Heart left ventricle (tissue), 16 donors: ENCODE measurements around the gene GDF3. TPM values are rescaled to one million over a fixed set of nuclear protein-coding genes. Genes with fewer than 3 reads are reported as not detected.
"Not testable (repeated sequence)": the region's sequence is repeated elsewhere in the genome, so short reads cannot be mapped to it uniquely, and the experiment has no call there.

ENCODE experiments used
- ATAC-seq, 4 donors: fragments of 200-7000 bp; cut with Tn5 transposase; one replicate each; pipeline ENCODE4 v1.9.1; 2020 to 2022; ENCODE audit warnings: moderate library complexity in 4 of 4, mild to moderate bottlenecking in 3 of 4, moderate number of reproducible peaks in 1 of 4
- DNase-seq, 5 donors: peaks; one replicate each; pipeline ENCODE4 v3.0.0-alpha.2; 2020
- H3K27ac ChIP-seq, 12 donors: fragments of 200-600 bp; sonication (generic) in 4 of 12; one replicate each; pipeline versions ENCODE4 v1.5.0 to v1.8.0; 2016 to 2022; ENCODE audit warnings: mild to moderate bottlenecking in 2 of 12
- H3K27me3 ChIP-seq, 9 donors: fragments of 200-600 bp; sonication (generic) in 2 of 9; one replicate each; pipeline versions ENCODE4 v1.5.1 to v1.8.0; 2016 to 2022; ENCODE audit warnings: mild to moderate bottlenecking in 3 of 9
- H3K36me3 ChIP-seq, 9 donors: fragments of 200-600 bp; sonication (generic) in 2 of 9; one replicate each; pipeline versions ENCODE4 v1.5.0 to v1.8.0; 2018 to 2022; ENCODE audit warnings: mild to moderate bottlenecking in 2 of 9
- H3K4me1 ChIP-seq, 12 donors: fragments of 200-600 bp; sonication (generic) in 4 of 12; one replicate each; pipeline versions ENCODE4 v1.5.0 to v1.8.0; 2016 to 2022; ENCODE audit warnings: mild to moderate bottlenecking in 3 of 12
- H3K4me3 ChIP-seq, 12 donors: fragments of 200-600 bp; sonication (generic) in 4 of 12; one replicate each; pipeline versions ENCODE4 v1.5.0 to v1.8.0; 2017 to 2022; ENCODE audit warnings: mild to moderate bottlenecking in 9 of 12, moderate library complexity in 4 of 12
- H3K9me3 ChIP-seq, 12 donors: fragments of 200-600 bp; sonication (generic) in 4 of 12; one replicate each; pipeline versions ENCODE4 v1.5.0 to v1.8.0; 2016 to 2022; ENCODE audit warnings: mild to moderate bottlenecking in 1 of 12
- POLR2A ChIP-seq, 2 donors: fragments of 450-650 bp; IDR thresholded peaks; one replicate each; pipeline ENCODE4 v1.6.1; 2017; ENCODE audit warnings: antibody characterized with exemption in 2 of 2, mild to moderate bottlenecking in 2 of 2, moderate library complexity in 2 of 2
- WGBS, 4 donors: extraction: QIAGEN DNeasy Blood & Tissue Kit in 2 of 4; methylation state at CpG; one replicate each; pipeline versions ENCODE4 v1.1.5 to v1.1.7; 2013 to 2018; 5-methylcytosine and 5-hydroxymethylcytosine counted together
- intact Hi-C, 10 donors: fragments of 100-400 bp; cut with DNase I; formaldehyde crosslinking; loops; one replicate each; pipeline versions ENCODE4 v1.11.1 to v1.14.2; 2022
- long read RNA-seq, 3 donors: library from polyadenylated mRNA; unstranded; transcript quantifications; one replicate each; pipeline ENCODE4 v2.0.0, GENCODE V29; 2020 to 2021
- polyA plus RNA-seq, 2 donors: library from polyadenylated mRNA; stranded (reverse); fragments of 200-250 nt; gene quantifications; one replicate each; pipeline ENCODE4 v1.2.3, GENCODE V29; 2013
- total RNA-seq, 9 donors: library from RNA; depleted of rRNA in 2 of 9; stranded (reverse); fragments of >200 nt in 2 of 9; fragmentation: NEBNext Ultra II Directional in 3 of 9; extraction: Animal tissue kit (Norgen Biotek cat#: 25700) in 3 of 9; gene quantifications; one replicate each; pipeline versions ENCODE4 v1.1.0 to v1.2.4, GENCODE V29; 2016 to 2023
- TF ChIP-seq, protein P1 (sequence below), 12 donors: fragments of 200-600 bp; sonication (generic) in 4 of 12; IDR thresholded peaks; one replicate each; pipeline versions ENCODE4 v1.5.0 to v1.8.0; 2018 to 2022; ENCODE audit warnings: antibody characterized with exemption in 12 of 12, mild to moderate bottlenecking in 5 of 12
- donor health status: ischemic (EF 13 %, LVEDD 7.1; RV severe dilation, severe dysfunction).
- donor health status: healthy with polysubstance abuse.
- donor health status: DM: no; HTN: yes; CAD: no.
- donor health status: DM: no; HTN: no; CAD: no.
- donor health status: ischemic (EF 25% LVEDD 6.9; RV normal size, moderate dysfunction).
- donor health status: ischemic (EF 25% LVEDD 5.7; RV mildly dilated, moderate dysfunction).
- donor health status: healthy.
- donor health status: DM: yes; HTN: yes; CAD: no.
- donor health status: ischemic (EF 35%, LVEDD 5.7; RV mildly dilated, moderate dysfunction).
- donor health status: nonischemic (EF 11% LVEDD 7.7; RV severe dilation, severe dysfunction).
- donor health status: DM: yes; HTN: yes; CAD: no.
- donor health status: PGD.
- donor health status: ischemic (EF 29% LVEDD 5.4; RV normal size, mild dysfunction).
- donor health status: nonischemic (EF 23%, LVEDD 6.1; RV moderate dilation, normal function).

The GDF3 gene
- total RNA-seq (not detected), polyA plus RNA-seq (under 1 TPM in 1 of 2 donors, not detected in 1; 0.30 TPM)
- long read RNA-seq, donor 1: 0 reads
- long read RNA-seq, donor 2: 0 reads
- long read RNA-seq, donor 3: 0 reads

DNA sequence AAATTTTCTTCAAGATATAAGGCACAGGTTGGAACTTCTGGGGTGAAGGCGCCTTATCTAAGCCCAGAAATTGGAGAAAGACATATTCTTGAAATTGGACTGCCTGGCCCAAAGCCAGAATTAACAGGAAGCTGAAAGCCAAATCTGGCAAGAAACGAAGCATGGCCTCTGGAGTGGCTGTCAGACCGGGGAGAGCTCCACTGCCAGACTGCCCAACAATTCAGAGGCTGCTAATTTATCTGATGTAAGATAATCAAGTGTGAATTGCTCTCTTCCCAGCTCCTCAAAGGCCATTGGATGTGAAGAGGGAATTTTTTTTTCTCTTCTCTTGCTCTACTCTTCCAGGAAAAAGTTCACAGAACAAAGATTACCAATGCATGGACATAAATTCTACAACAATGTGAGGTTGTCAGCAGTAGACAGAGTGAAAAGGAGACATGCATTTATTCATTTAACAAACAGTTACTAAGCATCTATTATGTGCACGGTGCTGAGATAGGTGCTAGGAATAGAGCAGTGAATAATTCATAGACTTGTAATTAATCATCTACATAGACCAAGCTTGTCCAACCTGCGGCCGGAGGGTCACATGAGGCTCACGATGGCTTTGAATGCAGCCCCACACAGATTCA lies at the start of gene GDF3:
Gene GDF3 (minus strand): TSS at position 210 of the 632 bp plus-strand sequence. CDS start 47 bp downstream, at position 163.
- DNase-seq: peak in 4 of 5 donors; percentile 36 to 52 (median 38)
- peak within 1 kb of the TSS in 3 of 12 donors; percentile 21 to 58 (median 24) for H3K27ac ChIP-seq
- H3K4me3 ChIP-seq: peak within 1 kb of the TSS in 2 of 12 donors; percentile 5 to 14
- H3K9me3 ChIP-seq: no peaks in the 10 kb centered on the region
- peaks cover 0 to 3% (median 0%) of the 10 kb centered on the region in 9 donors for H3K27me3 ChIP-seq
- intact Hi-C loops: no loop called here
- peaks cover 0 to 16% (median 5%) of the 10 kb centered on the region in 12 donors for H3K4me1 ChIP-seq
- 33 to 43% (median 37%) methylated on average over 7 of the region's 7 CpGs for WGBS, 4 donors
- no peak for TF ChIP-seq POLR2A (IDR thresholded peaks at IDR 0.05)
- TF ChIP-seq, protein P1, sequence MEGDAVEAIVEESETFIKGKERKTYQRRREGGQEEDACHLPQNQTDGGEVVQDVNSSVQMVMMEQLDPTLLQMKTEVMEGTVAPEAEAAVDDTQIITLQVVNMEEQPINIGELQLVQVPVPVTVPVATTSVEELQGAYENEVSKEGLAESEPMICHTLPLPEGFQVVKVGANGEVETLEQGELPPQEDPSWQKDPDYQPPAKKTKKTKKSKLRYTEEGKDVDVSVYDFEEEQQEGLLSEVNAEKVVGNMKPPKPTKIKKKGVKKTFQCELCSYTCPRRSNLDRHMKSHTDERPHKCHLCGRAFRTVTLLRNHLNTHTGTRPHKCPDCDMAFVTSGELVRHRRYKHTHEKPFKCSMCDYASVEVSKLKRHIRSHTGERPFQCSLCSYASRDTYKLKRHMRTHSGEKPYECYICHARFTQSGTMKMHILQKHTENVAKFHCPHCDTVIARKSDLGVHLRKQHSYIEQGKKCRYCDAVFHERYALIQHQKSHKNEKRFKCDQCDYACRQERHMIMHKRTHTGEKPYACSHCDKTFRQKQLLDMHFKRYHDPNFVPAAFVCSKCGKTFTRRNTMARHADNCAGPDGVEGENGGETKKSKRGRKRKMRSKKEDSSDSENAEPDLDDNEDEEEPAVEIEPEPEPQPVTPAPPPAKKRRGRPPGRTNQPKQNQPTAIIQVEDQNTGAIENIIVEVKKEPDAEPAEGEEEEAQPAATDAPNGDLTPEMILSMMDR (IDR thresholded peaks at IDR 0.05): no peak
- H3K36me3 ChIP-seq: no peaks in the 10 kb centered on the region
- ATAC-seq: peak in 3 of 4 donors; percentile 29 to 79 (median 62)

DNA sequence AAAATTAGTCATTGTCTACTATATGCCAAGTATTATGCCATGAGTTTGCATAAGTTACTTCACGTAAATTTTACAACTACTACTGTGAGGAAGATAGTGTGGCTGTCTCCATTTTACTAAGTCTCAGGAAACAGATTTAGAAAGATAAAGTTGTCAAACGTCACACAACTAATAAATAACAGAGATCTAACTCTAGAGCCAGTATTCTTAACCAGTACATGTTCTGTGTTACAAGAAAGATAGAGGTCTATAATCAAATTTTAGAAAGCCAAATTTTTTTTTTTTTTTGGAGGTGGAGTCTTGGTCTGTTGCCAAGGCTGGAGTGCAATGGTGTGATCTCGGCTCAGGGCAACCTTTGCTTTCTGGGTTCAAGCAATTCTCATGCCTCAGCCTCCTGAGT lies 37.4 kb upstream of the GDF3 start:
- no peaks in the 10 kb centered on the region for H3K27me3 ChIP-seq
- ATAC-seq (no peak), DNase-seq (no peak)
- no peak overlapping the region for H3K4me3 ChIP-seq
- intact Hi-C loops: no loop called here
- no peaks in the 10 kb centered on the region for H3K4me1 ChIP-seq
- H3K9me3 ChIP-seq: no peaks in the 10 kb centered on the region
- WGBS, 4 donors: 49 to 67% (median 58%) methylated on average over 3 of the region's 3 CpGs
- H3K27ac ChIP-seq: no peak overlapping the region
- H3K36me3 ChIP-seq: no peaks in the 10 kb centered on the region
- no peak for TF ChIP-seq POLR2A (IDR thresholded peaks at IDR 0.05)
- TF ChIP-seq, protein P1 (IDR thresholded peaks at IDR 0.05): no peak

DNA sequence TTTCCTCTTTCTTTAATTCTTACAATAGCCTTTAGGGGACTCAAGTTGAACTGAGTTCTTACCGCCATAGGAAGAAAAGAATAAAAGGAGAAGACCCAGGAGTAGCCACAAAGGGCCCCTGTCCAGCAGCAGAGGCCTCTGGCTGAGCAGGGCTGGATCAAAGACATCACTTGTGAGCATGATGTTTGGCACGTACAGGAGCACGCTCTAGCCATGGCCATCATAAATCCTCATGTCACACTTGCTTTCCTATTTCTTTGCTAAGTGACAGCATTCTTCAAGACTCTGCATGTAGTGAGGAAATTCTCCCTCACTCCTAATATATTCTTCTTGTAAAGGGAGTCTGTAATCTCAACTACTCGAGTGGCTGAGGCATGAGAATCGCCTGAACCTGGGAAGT lies 35.9 kb upstream of the GDF3 start:
- ATAC-seq: no peak
- H3K27me3 ChIP-seq: no peaks in the 10 kb centered on the region
- WGBS, 4 donors: 29 to 34% (median 33%) methylated on average over 5 of the region's 5 CpGs

DNA sequence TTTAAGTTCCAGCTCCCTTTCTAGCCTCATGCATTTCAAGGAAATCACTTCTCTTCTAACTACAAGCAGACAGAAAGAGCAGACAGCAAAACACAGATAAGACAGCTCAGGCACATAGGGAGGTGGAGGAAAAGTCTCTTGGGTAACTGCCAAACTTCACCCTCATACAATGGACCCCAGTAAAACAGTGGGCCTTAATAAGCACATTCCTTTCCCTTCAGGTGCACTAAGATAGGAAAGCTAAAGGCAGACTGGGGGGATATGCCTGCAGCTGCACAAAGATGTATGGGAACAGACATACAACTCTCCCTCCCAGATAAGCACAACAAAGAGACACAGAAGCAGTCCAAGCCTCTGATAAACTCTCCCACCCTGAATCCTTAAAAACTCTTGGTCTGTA lies 35.4 kb upstream of the GDF3 start:
- H3K27ac ChIP-seq, H3K4me1 ChIP-seq, H3K9me3 ChIP-seq, H3K36me3 ChIP-seq, DNase-seq, H3K27me3 ChIP-seq, H3K4me3 ChIP-seq, intact Hi-C loops, ATAC-seq: not testable (repeated sequence)

More for the DNA sequence above, 35.9 kb upstream of the GDF3 start:
- no peak overlapping the region for H3K4me3 ChIP-seq
- intact Hi-C loops: no loop called here
- H3K9me3 ChIP-seq: no peaks in the 10 kb centered on the region
- H3K27ac ChIP-seq: no peak overlapping the region
- TF ChIP-seq, protein P1 (IDR thresholded peaks at IDR 0.05): no peak
- TF ChIP-seq POLR2A (IDR thresholded peaks at IDR 0.05): no peak
- H3K36me3 ChIP-seq: no peaks in the 10 kb centered on the region
- no peaks in the 10 kb centered on the region for H3K4me1 ChIP-seq
- no peak for DNase-seq
